ENCODE data around the gene RNF141.

GRCh38 chr11:10561947-10562346 is 21.0 kb upstream of the RNF141 start:
- TF ChIP-seq POLR2A (IDR thresholded peaks at IDR 0.05) (no peak), CTCF (IDR thresholded peaks at IDR 0.05) (no peak)
